Stimulated activated CD4-positive, alpha-beta T cell treated with anti-CD3 and anti-CD28 coated beads, Interleukin-15, amount 100 ng/mL, for 24 hours (primary cell): ENCODE results near the gene RPL26.
"Not testable (repeated sequence)": the region's sequence is repeated elsewhere in the genome, so short reads cannot be mapped to it uniquely, and the experiment has no call there.

Experiments
- DNase-seq: peaks from one replicate; pipeline ENCODE4 v3.0.0-alpha.2; 2020

Gene RPL26

DNA sequence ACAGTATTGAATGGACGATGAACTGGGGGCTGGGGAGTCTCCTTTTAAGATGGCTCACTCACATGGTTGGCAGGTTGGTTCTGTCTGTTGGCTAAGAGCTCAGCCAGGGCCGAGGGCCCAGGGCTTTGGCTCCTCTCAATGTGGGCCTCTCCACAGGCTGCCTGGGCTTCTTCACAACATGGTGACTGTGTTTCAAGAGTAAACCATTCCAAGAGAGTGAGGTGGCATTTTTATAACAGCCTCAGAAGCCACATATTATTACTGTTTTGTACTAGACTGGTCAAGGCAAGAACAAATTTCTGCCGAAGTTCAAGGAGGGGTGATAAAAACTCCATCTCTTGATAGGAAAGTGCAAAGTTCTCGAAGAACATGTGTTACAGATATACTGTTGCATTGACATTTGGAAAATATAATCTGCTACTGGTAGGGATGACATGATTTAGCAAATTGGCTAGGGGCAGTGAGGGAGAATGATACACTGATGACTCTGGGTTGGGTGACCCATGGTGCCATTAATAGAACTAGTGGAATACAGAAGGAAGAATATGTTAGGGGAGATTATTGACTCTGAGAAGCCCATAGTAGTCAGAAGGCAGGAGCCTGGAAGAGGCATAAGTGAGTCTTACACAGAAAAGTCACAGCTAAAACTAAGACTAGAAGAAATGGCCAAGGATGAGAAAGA is 20.2 kb downstream of the RPL26 start:
- no peak for DNase-seq

DNA sequence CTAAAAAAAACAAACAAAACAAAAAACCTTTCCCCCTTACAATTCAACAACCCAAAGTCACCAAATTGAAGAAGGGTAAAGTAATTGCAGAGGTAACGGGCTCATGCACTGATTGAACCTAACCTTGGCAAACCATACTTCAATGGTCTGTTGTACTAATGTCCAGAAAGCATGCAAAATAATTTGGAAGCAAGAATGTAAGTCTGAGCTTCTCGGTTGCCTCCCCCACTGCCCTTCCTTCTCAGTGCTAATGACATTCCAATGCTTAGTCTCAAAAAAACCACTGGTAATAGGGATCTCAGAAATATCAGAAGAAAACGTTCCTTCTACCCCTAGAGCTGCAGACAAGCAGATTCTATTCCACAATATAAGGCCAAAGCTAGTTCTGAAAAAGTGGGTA is 22.2 kb downstream of the RPL26 start:
- no peak for DNase-seq

DNA sequence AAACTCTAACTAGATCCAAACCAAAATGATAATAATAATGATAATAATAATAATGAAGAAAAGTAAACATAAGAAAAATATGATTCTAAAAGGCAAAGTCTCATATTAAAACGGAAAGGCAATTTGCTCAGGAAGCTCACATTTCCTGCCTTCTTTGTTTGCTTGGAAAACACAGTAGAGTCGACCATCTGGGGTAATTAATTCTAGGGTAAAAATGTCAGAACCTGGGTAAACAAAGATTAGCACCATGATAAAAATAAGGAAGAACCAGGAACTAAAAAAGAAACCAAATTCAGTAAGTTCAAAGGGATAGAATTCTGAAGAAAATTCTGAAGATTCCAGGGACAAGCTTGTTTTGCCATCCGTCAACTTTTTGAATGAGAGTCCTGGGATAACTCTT is 22.7 kb downstream of the RPL26 start:
- no peak for DNase-seq

DNA sequence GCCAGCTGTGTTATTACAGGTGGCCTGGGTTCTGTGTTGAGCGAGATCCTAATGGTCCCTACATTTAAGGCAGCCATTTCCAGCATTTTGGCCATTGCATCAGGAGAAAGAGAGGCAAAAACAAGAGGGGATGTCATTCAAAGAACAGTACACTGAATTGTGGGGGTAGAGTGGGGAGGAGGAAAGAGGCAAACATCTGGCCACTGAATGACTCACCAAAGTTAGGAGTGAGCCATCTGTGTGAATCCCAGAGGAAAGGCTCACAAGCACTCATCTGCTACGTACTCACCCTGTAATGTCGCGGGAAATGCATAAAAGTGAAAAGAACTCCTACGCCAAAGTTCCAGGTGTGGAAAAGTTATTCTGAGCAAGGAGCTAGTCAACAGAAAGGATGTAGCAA is 23.2 kb downstream of the RPL26 start:
- no peak for DNase-seq

DNA sequence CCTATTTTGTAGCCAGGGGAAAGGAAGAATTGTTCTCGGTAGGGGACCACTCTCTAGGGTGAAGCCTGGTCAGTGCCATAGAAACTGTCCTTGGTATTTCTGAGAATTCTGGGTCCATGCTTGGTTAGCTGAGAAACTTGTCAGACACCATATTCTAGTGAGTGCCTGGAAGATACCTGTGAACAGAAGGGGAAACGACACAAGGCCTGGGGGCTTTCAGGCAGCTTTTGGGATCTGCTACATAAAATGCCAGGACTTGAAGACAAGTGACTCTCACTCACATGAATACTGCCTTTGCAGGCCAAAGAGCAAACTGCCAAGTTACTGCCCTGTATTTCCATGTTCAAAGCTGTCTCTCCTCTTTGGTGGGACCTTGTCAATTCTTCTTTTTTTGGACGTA is 25.1 kb downstream of the RPL26 start:
- DNase-seq: no peak

DNA sequence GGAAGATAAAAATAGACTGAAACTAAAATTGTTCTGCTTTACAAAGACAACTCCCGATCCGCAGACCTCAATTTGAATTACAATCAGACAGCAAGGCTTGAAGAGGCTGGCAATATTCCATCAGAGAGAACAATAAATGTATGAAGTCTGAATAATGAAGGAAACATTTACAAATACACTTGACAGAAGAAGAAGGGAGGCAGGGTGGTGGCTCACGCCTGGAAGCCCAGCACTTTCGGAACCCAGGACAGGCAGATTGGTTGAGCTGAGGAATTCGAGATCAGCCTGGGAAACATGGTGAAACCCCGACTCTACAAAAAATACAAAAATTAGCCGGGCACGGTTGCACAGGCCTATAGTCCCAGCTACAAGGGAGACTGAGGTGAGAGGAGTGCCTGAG is 28.8 kb downstream of the RPL26 start:
- no peak for DNase-seq

DNA sequence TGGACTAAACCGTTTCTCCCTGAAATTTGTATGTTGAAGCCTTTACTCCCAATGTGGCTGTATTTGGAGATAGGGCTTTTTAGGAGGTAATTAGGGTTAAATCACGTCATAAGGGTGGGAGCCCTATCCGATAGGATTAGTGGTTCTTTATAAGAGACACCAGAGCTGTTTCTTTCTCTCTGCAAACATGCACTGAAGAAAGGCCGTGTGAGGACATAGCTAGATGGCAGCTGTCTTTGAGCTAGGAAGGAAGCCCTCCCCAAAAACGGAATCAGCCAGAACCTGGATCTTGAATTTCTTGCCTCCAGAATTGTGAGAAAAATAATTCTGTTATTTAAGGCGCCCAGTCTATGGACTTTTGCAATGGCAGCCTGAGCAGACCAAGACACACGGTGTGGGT is 29.3 kb downstream of the RPL26 start:
- DNase-seq: no peak

DNA sequence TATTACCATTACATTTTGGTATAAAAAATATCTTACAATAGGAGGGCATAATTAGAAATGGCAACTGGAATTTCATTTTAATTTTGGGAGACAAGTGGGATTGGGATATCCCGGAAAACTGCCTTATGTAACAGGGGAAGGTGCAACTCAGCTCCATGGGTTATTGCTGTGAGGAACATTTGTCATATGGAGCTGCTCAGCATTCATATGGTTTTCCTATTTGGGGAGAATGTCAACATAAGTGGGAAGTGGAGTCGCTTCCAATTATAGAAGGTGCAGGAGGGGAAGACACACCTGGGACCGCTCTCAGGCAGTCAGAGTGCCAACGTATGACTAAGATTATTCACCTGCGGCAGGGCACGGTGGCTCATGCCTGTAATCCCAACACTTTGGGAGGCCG is 32.7 kb downstream of the RPL26 start:
- no peak for DNase-seq

DNA sequence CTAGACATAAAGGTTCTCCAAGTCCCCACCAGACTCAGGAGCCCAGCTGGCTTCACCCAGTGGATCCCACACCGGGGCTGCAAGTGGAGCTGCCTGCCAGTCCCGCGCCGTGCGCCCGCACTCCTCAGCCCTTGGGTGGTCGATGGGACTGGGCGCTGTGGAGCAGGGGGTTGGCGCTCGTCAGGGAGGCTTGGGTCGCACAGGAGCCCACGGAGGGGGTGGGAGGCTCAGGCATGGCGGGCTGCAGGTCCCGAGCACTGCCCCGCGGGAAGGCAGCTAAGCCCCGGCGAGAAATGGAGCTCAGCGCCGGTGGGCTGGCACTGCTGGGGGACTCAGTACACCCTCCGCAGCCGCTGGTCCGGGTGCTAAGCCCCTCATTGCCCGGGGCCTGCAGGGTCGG is 36.0 kb downstream of the RPL26 start:
- DNase-seq: not testable (repeated sequence)

DNA sequence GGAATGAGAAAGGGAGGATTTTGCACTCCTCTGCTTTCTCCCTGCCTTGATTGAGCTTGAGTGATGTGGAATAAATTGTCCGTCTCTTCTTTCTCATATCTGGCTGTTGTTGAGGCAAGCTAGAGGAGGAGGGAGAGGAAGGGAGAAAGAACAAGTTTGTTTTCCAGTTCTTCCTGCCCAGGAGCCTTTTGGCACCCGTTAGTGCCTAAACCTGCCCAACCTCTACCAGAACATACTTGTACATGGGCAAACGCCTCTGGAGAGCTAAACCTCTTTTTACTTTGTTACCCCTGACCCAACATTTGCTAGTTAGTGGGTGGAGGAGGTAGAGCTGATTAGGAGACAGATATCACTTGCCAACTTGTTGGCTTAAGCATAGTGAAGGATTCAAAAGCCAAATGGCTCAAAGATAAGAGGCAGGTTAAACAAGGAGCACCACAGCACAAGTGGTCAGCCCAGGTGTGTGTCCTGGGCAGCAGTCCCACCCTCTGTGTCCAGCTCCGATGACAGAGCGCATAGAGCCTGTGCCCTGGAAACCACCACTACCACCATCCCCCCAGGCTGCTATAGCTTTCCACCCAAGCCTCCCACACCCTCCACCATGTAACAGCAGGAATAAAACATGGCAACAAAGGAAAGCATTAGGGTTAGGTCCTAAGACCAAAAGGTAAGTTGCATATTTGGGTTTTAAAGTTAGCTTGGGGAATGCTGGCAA is 36.9 kb downstream of the RPL26 start:
- no peak for DNase-seq

DNA sequence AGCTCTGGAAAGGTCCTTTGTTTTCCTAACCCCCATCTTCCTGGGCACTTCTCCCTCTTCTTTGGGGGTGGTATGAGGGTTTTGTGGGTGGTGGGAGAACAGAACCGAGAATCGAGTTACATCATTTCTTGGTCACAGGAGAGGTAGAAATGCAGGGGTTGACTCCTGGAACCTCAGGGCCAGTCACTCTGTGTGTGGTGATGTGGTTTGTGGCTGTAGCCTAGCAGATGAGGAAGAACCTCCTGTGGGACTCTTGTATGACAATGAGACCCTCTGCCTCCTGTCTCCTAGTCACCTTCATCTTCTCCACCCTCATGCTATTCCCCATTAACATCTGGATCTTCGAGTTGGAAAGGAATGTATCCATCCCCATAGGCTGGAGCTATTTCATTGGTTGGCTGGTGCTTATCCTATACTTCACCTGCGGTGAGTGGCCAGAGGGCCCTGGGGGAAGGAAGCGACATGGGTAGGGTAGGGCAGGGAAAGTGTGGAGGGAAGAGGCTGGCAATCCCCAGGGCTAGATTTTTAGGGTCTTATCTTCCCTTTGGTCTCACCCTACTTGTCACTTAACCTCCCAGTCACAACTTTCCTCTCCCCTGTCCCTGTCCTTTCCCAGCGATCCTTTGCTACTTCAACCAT is 37.8 kb downstream of the RPL26 start:
- DNase-seq: no peak

DNA sequence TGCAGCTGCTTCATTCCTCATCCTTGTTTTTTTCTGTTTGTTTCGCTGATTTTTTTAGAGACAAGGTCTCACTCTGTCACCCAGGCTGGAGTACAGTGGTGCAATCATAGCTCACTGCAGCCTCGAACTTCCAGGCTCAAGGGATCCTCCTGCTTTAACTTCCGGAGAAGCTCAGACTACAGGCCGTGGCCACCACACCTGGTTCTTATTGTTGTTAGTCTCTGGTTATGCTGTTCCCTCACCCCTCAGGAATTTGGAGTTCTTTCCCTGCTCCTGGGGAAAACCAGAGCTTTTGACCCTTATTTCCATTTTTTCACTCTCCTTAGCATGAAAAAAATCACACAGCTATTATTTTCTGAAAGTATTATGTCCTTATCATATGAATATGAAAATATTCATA is 41.5 kb downstream of the RPL26 start:
- no peak for DNase-seq

DNA sequence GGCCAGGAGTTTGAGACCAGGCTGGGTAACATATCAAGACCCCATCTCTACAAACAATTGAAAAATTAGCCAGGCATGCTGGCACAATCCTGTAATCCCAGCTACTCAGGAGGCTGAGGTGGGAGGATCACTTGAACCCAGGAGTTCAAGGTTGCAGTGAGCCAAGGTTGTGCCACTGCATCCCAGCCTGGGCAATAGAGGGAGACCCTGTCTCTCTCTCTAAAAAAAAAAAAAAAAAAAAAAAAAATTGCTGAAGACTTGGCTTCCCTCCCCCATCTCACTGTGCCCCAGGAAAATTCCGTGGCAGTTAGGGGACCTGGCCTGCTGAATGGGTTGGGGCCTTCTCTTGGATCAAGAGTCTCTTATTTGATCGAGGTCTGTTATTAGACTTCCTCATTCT is 43.5 kb downstream of the RPL26 start, which contains the start of gene ODF4:
Gene ODF4 (plus strand): TSS at position 301 of the 400 bp plus-strand sequence. CDS start 212 bp downstream, outside the sequence.
- no peak for DNase-seq

DNA sequence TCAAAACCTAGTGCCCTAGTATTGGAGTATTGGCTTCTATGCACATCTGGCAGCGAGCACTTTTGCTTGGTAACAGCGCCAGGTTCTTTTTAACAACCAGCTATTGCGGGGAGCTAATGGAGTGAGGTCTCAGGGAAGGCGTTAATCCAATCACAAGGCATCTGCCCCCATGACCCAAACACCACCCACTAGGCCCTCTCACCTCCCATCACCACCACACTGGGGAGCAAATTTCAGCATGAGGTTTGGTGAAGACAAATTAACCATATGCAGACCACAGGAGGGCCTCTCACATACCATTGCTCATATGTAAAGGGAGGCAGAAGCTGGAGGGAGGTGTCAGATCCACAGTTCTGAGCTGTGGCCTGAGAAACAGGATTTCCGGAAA is 44.2 kb downstream of the RPL26 start:
- no peak for DNase-seq

DNA sequence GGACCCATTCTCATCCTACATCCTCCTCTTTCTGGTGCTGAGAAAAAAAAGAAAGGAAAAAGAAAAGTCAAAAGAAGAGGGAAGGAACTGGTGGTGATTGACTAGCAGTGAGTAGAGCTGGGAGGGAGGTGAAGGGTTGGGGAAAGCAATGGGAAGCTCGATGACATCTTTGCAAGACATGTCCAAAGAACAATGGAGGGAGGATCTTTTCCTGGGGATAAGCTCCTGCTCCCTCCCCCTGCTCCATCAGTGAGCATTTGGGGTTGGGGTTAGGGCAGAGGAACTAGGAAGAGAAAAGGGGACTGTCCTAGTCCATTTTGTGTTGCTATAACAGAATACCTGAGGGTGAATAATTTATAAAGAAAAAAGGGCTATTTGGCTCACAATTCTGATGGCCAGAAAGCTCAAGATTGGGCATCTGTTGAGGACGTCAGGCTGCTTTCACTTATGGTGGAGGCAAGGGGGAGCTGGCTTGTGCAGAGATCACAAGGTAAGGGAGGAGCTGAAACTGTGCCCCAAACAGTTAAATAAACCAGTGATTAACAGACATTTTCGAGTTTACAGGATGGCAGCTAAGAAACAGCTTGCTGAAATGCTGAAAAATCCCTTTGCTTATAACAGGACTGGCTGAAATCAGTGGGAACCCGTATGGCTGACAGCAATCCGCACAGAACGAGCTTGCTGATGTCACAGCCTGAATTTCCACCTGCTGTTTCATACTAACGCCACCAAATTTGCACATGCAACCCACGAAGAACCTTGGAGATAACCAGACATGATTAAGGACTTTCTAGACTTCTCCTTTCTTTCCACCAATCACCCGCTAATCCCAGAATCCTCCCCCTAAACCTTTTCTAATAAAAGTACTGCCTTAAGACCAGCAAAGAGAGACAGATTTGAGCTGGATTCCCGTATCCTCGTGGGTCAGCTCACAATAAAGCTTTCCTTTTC is 44.9 kb downstream of the RPL26 start:
- DNase-seq: peak; percentile 14

DNA sequence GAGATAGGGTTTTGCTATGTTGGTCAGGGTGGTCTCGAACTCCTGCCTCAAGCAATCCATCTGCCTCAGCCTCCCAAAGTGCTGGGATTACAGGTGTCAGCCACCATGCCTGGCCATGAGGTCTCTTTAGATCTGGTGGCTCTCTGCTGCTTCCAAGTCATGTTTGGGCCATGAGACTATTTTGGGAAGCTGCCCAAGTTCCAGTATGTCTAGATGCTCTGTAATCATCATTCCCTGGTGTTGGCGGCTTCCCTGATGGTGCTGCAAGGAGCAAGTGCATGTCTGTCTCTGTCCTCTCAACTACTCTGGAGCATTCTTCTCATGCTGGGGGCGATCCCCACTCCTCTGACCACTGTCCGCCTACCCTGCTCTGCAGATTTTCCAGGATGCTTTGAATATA is 49.7 kb downstream of the RPL26 start:
- no peak for DNase-seq

DNA sequence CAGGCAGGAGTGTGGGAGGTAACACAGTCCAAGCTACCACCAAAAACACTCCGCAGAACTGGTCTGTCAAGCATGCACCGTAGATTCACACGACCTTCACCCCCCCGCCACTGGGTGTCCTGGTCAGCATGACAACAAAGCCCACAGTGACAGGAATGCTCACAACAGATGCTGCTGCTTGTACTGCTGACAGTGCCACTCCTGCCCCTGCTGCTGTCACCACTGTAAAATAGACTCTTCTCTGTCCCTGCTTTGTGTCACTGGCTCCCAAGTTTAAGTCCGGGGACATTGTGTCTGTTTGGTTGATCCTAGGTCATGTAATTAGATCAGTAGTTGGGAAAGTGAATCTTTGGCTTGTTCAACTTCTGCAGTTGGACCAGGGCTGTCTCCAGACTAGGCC is 50.3 kb downstream of the RPL26 start:
- no peak for DNase-seq

DNA sequence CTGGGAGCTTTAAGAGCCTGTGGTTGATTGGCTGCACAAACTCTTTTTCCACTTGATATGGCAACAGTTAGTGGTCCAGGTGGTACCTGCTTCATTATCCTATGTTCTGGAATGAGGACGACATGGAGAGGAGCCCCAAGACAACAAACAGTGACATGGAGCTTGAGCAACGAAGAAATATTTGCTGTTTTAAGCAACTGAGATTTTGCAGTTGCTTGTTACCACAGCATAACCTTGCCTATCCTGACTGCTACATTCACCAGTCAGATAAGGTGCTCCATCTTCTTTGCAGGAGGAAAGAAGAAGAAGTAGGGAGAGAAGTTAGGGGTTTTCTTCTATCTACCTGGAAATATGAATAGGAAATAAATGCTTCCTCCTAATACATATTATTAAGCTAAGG is 50.9 kb downstream of the RPL26 start:
- no peak for DNase-seq
